Left lung (tissue), 10 donors: Measurements from ENCODE around the gene AFF1. TPM values are rescaled to one million over a fixed set of nuclear protein-coding genes. Genes with fewer than 3 reads are reported as not detected.
"Not testable (repeated sequence)": the region's sequence is repeated elsewhere in the genome, so short reads cannot be mapped to it uniquely, and the experiment has no call there.

ENCODE experiments used
- ATAC-seq: fragments of 200-7000 bp; cut with Tn5 transposase; one replicate; pipeline ENCODE4 v1.9.1; 2020; ENCODE audit warnings: moderate library complexity
- DNase-seq, 4 donors: peaks; one replicate each; pipeline ENCODE4 v3.0.0-alpha.2; 2013 to 2020
- H3K27ac ChIP-seq, 2 donors: fragments of 200-600 bp; sonication (generic) in 1 of 2; one replicate each; pipeline versions ENCODE4 v1.5.0 to v1.8.0; 2020 to 2021
- H3K27me3 ChIP-seq, 2 donors: fragments of 200-600 bp; sonication (generic) in 1 of 2; one replicate each; pipeline versions ENCODE4 v1.5.0 to v1.8.0; 2020 to 2021
- H3K36me3 ChIP-seq, 2 donors: fragments of 200-600 bp; sonication (generic) in 1 of 2; one replicate each; pipeline versions ENCODE4 v1.5.0 to v1.8.0; 2020 to 2021
- H3K4me1 ChIP-seq, 2 donors: fragments of 200-600 bp; one replicate each; pipeline ENCODE4 v1.8.0; 2021
- H3K4me3 ChIP-seq, 2 donors: fragments of 200-600 bp; sonication (generic) in 1 of 2; one replicate each; pipeline versions ENCODE4 v1.5.0 to v1.8.0; 2020 to 2021; ENCODE audit warnings: mild to moderate bottlenecking in 1 of 2
- H3K9me3 ChIP-seq, 2 donors: fragments of 200-600 bp; sonication (generic) in 1 of 2; one replicate each; pipeline versions ENCODE4 v1.5.0 to v1.8.0; 2020 to 2021
- intact Hi-C, 2 donors: fragments of 100-400 bp; cut with DNase I; formaldehyde crosslinking; loops; one replicate each; pipeline versions ENCODE4 v1.11.2 to v1.14.2; 2022
- polyA plus RNA-seq, 6 donors: library from polyadenylated mRNA; unstranded; fragments of 120-200 nt; gene quantifications; one replicate each; pipeline ENCODE4 v1.2.1, GENCODE V29; 2013; ENCODE audit not compliant: insufficient read length in 6 of 6
- total RNA-seq, 2 donors: library from RNA; stranded (reverse); fragmentation: NEBNext Ultra II Directional; extraction: Animal tissue kit (Norgen Biotek cat#: 25700); gene quantifications; one replicate each; pipeline ENCODE4 v1.2.1, GENCODE V29; 2021
- TF ChIP-seq, protein P1 (sequence below), 2 donors: fragments of 200-600 bp; sonication (generic) in 1 of 2; IDR thresholded peaks; one replicate each; pipeline versions ENCODE4 v1.5.0 to v1.8.0; 2021; ENCODE audit warnings: antibody characterized with exemption in 2 of 2
- donor health status: DM: no; HTN: yes; CAD: no.
- donor health status: DM: no; HTN: no; CAD: no.

The AFF1 gene
- total and polyA plus RNA-seq, 8 donors, result 40.8 to 86.0 (median 48.1) TPM

DNA sequence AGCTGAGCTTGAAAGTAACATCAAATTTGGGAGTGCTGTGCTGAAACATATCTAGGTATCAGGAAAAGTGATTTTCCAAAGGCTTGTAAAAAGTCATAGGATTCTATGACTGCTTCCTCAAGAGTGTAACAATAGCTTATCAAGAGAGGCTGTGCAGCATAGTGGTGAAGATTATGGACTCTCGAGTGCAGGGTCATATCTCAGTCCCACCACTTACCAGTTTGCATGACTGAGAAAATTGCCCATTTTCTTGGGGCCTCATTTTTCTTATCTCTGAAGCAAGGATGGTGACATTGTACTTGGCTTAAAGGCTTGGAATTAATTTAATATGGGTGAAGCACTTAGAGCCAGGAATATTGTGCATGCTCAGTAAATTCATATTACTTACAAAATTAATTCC, 57.2 kb downstream of the AFF1 start:
- DNase-seq, result no peak
- Histone ChIP-seq H3K9me3 (no peaks in the 10 kb centered on the region), H3K4me3 (no peak overlapping the region), H3K27ac (no peak overlapping the region), H3K36me3 (no peaks in the 10 kb centered on the region), H3K4me1 (peaks cover 0 to 10% of the 10 kb centered on the region in 2 donors), H3K27me3 (no peaks in the 10 kb centered on the region)
- ATAC-seq, result no peak
- intact Hi-C loops, result no loop called here
- TF ChIP-seq, protein P1, sequence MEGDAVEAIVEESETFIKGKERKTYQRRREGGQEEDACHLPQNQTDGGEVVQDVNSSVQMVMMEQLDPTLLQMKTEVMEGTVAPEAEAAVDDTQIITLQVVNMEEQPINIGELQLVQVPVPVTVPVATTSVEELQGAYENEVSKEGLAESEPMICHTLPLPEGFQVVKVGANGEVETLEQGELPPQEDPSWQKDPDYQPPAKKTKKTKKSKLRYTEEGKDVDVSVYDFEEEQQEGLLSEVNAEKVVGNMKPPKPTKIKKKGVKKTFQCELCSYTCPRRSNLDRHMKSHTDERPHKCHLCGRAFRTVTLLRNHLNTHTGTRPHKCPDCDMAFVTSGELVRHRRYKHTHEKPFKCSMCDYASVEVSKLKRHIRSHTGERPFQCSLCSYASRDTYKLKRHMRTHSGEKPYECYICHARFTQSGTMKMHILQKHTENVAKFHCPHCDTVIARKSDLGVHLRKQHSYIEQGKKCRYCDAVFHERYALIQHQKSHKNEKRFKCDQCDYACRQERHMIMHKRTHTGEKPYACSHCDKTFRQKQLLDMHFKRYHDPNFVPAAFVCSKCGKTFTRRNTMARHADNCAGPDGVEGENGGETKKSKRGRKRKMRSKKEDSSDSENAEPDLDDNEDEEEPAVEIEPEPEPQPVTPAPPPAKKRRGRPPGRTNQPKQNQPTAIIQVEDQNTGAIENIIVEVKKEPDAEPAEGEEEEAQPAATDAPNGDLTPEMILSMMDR (IDR thresholded peaks at IDR 0.05), result no peak

DNA sequence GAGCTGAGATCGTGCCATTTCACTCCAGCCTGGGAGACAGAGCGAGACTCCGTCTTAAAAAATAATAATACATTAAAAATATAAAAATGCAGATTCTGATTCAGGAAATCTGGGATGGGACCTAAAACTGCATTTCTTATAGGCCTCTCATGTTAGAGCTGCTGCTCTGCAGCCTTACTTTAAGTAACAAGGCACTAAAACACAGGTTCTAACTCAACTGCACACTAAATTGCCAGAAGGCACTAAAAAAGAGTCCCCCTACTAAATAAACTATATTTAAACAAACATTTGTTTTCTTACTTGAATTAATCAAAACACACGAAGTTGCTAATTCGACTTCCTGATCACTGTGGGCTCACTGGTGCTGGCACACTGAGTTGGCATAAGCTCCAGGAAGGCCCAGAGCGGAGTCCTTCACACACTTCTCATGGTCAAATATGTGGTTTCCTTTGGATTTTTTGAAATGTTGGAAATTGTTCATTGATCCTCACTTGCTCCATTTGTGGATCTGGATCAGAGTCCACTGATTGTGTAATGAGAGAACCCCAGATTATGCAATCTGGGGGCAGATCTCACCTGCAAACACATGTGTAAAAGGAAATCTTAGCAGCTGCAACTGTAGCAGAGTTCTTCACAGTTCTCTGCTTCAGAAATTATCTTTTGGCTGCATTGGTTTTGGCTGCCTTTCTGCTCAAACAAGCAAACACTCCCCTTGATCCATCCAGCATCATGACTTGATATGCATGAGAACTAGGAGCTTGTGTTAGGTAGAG, 59.3 kb downstream of the AFF1 start:
- ATAC-seq, result peak; percentile 46
- intact Hi-C loops, result no loop called here

DNA sequence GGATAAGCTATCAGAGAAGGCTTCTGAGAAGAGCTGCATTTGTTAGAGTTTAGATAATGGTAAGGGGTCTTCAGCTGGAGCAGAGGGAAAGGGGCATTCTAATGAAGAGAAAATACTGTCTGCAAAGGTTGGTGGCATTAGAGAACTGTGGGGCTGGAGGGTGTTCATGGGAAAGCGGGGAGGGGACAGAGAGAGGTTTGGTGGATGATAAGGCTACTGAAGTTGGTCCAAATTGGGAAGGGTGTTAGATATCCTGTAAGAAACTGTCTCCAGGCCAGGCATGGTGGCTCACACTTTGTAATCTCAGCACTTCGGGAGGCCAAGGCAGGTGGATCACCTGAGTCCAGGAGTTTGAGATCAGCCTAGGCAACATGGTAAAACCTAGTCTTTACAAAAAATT, 59.9 kb downstream of the AFF1 start:
- H3K27me3 ChIP-seq, result no peaks in the 10 kb centered on the region
- intact Hi-C loops, result no loop called here
- no peak overlapping the region for H3K4me3 ChIP-seq
- peaks cover 12 to 24% of the 10 kb centered on the region in 2 donors for H3K4me1 ChIP-seq
- H3K9me3 ChIP-seq, result no peaks in the 10 kb centered on the region
- H3K36me3 ChIP-seq, result no peaks in the 10 kb centered on the region
- DNase-seq, result no peak
- ATAC-seq, result no peak
- H3K27ac ChIP-seq, result peak overlapping the region in 1 of 2 donors; percentile 57
- TF ChIP-seq, protein P1 (IDR thresholded peaks at IDR 0.05), result no peak

More for the DNA sequence above, 59.3 kb downstream of the AFF1 start:
- no peaks in the 10 kb centered on the region for H3K36me3 ChIP-seq
- peak overlapping the region in 1 of 2 donors; percentile 57 for H3K27ac ChIP-seq
- TF ChIP-seq, protein P1 (IDR thresholded peaks at IDR 0.05), result no peak
- no peak for DNase-seq
- no peaks in the 10 kb centered on the region for H3K9me3 ChIP-seq
- H3K4me3 ChIP-seq, result no peak overlapping the region
- peaks cover 6 to 19% of the 10 kb centered on the region in 2 donors for H3K4me1 ChIP-seq
- H3K27me3 ChIP-seq, result no peaks in the 10 kb centered on the region

DNA sequence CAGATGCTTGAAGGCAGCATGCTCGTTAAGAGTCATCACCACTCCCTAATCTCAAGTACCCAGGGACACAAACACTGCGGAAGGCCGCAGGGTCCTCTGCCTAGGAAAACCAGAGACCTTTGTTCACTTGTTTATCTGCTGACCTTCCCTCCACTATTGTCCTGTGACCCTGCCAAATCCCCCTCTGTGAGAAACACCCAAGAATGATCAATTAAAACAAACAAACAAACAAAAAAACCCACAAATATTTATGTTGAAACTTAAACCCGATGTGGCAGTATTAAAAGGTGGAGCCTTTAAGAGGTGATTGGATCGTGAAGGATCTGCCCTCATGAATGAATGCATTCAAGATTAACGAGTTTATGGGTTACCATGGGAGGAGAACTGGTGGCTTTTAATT, 61.7 kb downstream of the AFF1 start:
- H3K9me3 ChIP-seq, H3K4me3 ChIP-seq, H3K36me3 ChIP-seq, DNase-seq, H3K27me3 ChIP-seq, ATAC-seq, intact Hi-C loops, H3K27ac ChIP-seq: not testable (repeated sequence)
- peaks cover 12 to 32% of the 10 kb centered on the region in 2 donors for H3K4me1 ChIP-seq

DNA sequence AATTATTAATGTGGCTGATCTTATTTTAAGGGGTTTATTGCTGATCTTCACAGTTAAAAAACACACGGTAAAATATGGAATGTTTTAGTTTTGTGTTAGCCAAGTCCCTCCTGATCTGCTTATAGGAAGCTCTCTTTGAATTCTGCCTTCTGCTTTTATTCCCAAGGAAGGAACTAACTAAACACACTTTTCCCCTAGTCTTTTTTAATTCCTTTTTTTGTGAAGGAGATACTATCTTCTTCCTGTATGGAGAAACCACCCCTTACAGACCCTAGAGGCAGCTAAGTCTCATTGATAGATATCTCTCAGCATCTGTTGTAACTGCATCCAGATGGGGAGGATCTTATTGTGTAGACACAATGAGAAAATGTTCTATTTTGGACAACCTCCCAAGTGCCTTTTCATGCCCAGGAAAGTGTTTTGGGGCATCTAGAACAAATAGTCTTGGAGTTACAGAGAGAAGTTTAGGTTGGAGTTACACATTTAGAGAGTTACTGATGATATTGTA, 64.4 kb downstream of the AFF1 start:
- Histone ChIP-seq H3K27me3 (no peaks in the 10 kb centered on the region), H3K36me3 (no peaks in the 10 kb centered on the region), H3K4me3 (no peak overlapping the region), H3K27ac (peak overlapping the region in 1 of 2 donors; percentile 61), H3K4me1 (peaks cover 12 to 31% of the 10 kb centered on the region in 2 donors), H3K9me3 (no peaks in the 10 kb centered on the region)
- DNase-seq (no peak), ATAC-seq (no peak)
- intact Hi-C loops, result no loop called here
- TF ChIP-seq, protein P1 (IDR thresholded peaks at IDR 0.05), result no peak
